HG03575 (cell line): ENCODE measurements around the gene SARS2.

Experiments used
- ATAC-seq: cut with Tn5 transposase; IDR thresholded peaks from one replicate; pipeline ENCODE4 v1.9.1; 2021; ENCODE audit not compliant: unreplicated experiment, insufficient number of reproducible peaks, low FRiP score; ENCODE audit errors: extremely low read depth

The SARS2 gene

DNA sequence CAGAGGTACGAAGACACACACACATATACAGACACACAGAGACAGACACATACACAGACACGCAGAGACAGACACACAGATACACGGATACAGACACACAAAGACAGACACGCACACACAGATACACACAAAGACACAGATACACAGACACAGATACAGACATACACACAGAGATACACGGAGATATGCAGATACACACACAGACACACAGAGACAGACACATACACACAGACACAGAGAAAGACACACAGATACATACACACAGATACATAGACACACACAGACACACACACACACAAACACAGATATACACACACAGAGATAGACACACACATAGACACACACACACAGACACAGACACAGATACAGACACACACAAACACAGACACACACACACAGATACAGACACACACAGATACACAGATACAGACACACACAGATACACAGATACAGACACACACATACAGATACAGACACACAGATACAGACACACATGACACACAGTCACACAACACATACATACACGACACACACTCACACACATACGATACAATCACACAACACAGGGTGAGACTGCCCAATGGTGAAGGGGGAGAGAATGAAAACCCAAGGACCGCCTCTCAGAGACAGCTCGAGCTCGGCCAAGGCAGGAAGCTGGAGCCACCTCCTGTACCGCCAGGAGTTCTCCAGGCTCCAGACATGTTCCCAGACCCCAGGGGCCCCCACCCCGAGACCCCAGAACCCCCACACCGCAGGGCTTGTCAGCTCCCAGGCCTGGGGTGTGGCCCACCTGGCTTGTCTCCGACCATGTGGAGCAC is 9.8 kb downstream of the SARS2 start:
- no peak for ATAC-seq

- no peak for ATAC-seq
Measured at GRCh38 chr19:38919837-38920601, 10.5 kb downstream of the SARS2 start.

- no peak for ATAC-seq
Measured at GRCh38 chr19:38918526-38918925, 12.0 kb downstream of the SARS2 start.

- no peak for ATAC-seq
Measured at GRCh38 chr19:38917921-38918491, 12.6 kb downstream of the SARS2 start.

DNA sequence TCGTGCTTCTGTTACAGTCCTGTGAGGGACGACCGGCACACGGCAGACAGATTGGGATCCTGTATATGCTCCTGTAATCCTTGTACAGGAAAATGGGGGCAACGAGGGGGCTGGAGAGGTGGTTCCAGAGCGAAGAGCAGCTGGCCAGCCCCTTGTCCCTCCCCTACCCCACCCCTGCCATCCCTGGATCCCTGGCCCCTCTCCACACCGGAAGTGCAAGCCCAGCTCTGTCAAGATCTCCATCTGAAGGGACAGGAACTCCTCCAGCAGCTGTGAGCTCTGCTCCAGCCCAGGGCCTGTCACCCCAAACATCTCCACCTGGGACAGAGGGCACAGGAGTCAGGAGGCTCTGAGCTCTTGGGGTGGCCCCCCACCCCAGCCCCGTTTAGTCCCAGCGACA is 13.0 kb downstream of the SARS2 start:
- ATAC-seq: no peak

DNA sequence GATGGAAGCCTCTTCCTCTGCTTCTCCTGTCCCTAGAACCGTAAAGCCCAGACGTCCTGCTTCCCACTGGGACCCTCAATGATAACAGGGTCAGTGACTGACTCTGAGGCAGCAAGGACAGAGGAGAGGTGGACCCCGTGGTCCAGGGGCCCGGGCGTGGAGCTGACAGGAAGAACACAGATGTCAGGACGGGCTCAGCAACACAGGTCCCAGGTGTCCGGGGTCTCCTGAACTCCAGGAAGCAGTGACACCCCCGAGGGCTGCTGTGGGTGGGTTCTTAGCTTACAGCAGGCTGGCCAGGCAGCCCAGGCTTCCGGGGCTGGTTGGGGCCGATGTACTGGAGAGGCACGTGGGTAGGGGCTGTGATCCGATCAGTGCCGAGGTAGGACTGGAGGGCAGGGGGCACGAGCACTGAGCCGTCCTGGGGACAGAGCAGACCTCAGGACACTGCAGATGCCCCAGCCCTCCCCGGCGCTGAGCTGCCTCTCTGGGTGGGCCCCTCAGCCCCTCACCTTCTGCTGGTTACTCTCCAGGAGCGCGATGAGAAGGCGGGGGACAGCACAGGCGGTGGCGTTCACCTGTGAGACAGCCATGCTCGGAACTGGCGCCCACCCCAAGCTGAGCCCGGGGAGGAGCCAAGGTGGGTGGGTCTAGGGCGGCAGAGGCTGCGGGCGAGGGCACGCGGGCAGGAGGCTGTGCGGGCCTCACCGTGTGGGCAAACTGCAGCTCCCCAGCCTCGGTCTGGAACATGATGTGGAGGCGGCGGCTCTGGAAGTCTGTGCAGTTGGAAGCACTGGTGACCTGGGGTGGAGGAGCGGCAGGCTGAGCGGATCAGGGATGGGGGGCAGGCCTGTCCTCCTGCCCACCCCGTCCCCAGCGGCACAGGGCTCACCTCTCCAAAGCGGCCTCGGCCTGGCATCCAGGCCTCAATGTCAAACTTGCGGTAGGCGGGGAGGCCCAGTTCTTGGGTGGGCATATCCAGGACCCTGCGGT is 14.9 kb downstream of the SARS2 start:
- ATAC-seq: no peak

- ATAC-seq: no peak
Measured at GRCh38 chr19:38913958-38914357, 16.6 kb downstream of the SARS2 start.

- ATAC-seq: no peak
Measured at GRCh38 chr19:38912600-38913514, 17.7 kb downstream of the SARS2 start.

GRCh38 chr19:38911388-38912001 is 19.1 kb downstream of the SARS2 start:
- no peak for ATAC-seq

GRCh38 chr19:38910488-38910887 is 20.1 kb downstream of the SARS2 start:
- ATAC-seq: no peak

- no peak for ATAC-seq
Measured at GRCh38 chr19:38908911-38909310, 21.7 kb downstream of the SARS2 start.

DNA sequence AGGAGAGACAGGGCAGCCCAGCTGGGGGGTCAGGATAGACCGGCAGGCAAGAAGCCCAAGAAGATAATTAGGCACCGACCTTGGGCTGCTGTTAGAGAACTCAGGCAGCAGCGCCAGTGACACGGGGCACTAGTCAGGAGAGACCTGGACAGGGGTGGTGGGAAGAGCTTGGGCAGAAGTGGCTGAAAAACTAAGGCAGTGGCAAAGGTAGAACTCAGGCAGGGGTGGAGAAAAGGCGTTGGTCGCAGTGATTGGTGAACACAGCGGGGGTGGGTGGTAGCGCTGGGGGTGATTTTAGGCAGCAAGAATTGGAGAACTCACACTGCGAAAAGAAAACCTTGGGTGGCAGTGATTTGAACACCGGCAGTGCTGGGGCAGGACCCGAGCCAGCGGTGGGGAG is 22.9 kb downstream of the SARS2 start:
- ATAC-seq: no peak

DNA sequence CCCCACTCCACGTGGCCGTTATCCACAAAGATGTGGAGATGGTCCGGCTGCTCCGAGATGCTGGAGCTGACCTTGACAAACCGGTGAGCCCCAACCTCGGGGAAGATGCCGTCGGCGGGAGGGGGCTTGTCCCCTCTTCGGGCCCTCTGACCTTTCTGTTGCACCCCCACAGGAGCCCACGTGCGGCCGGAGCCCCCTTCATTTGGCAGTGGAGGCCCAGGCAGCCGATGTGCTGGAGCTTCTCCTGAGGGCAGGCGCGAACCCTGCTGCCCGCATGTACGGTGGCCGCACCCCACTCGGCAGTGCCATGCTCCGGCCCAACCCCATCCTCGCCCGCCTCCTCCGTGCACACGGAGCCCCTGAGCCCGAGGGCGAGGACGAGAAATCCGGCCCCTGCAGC is 23.3 kb downstream of the SARS2 start:
- no peak for ATAC-seq

GRCh38 chr19:38905620-38906019 is 24.9 kb downstream of the SARS2 start:
- no peak for ATAC-seq

GRCh38 chr19:38904581-38905539 is 25.7 kb downstream of the SARS2 start:
- ATAC-seq: no peak

DNA sequence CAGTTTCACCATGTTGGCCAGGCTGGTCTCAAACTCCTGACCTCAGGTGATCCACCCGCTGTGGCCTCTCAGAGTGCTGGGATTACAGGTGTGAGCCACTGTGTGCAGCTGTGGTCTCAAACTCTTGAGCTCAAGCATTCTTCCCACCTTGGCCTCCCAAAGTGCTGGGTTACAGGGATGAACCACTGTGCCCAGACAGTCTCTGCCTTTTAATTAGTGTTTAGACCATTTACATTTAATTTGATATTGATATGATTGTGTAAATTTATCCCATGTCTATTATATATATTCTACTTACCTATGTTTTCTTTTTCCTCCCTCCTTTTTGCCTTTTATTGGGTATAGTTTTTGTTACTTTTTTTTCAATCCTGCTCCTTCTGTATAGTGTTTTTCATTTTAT is 28.9 kb downstream of the SARS2 start:
- no peak for ATAC-seq
